ENCODE data around the gene LDLRAP1.

Gene LDLRAP1

GRCh38 chr1:25613091-25613490 lies 69.7 kb downstream of the LDLRAP1 start:
- Histone ChIP-seq H4K20me1 (ENCODE audit: control insufficient read depth, insufficient read depth, low read depth, low read length) (0 out of 2 replicates have a peak, but pooled peaks cover 2% of the 10 kb centered on the region), H3K27ac (ENCODE audit: low read depth, low read length) (no peak overlapping the region), H3K4me1 (ENCODE audit: control insufficient read depth, low read length) (peaks cover 22% of the 10 kb centered on the region), H3F3A (ENCODE audit: control insufficient read depth, insufficient read depth) (peaks cover 12% of the 10 kb centered on the region; the same call in 1 of the 2 replicates), H3K9me3 (ENCODE audit: control insufficient read depth, insufficient read depth, low read length) (no peaks in the 10 kb centered on the region), H3K4me3 (ENCODE audit: low read length) (no peak overlapping the region), H3K36me3 (ENCODE audit: control insufficient read depth, low read length) (no peaks in the 10 kb centered on the region), H3K79me2 (ENCODE audit: control insufficient read depth, low read length) (no peaks in the 10 kb centered on the region), H3K27me3 (ENCODE audit: control insufficient read depth, low read length) (peaks cover 75% of the 10 kb centered on the region), H3K9me2 (replicated peaks; ENCODE audit: control insufficient read depth, low read length) (no peaks in the 10 kb centered on the region), H3K4me2 (ENCODE audit: low read length) (no peak overlapping the region)
- no peak for TF ChIP-seq CTCF (IDR thresholded peaks at IDR 0.05; ENCODE audit: low read depth, low read length, poor library complexity, severe bottlenecking)
- no peak for TF ChIP-seq EZH2phosphoT487 (IDR thresholded peaks at IDR 0.05; ENCODE audit: borderline replicate concordance, low read length)

- TF ChIP-seq CTCF (IDR thresholded peaks at IDR 0.05; ENCODE audit: low read depth, low read length, poor library complexity, severe bottlenecking) (no peak), EZH2phosphoT487 (IDR thresholded peaks at IDR 0.05; ENCODE audit: borderline replicate concordance, low read length) (no peak)
- H3K27me3 ChIP-seq (ENCODE audit: control insufficient read depth, low read length) = peaks cover 87% of the 10 kb centered on the region
- H3F3A ChIP-seq (ENCODE audit: control insufficient read depth, insufficient read depth) = peaks cover 15% of the 10 kb centered on the region; the same call in 1 of the 2 replicates
- no peaks in the 10 kb centered on the region for H3K9me2 ChIP-seq (replicated peaks; ENCODE audit: control insufficient read depth, low read length)
- H3K36me3 ChIP-seq (ENCODE audit: control insufficient read depth, low read length) = no peaks in the 10 kb centered on the region
- no peaks in the 10 kb centered on the region for H3K79me2 ChIP-seq (ENCODE audit: control insufficient read depth, low read length)
- 0 out of 2 replicates have a peak, but pooled peaks cover 2% of the 10 kb centered on the region for H4K20me1 ChIP-seq (ENCODE audit: control insufficient read depth, insufficient read depth, low read depth, low read length)
- no peaks in the 10 kb centered on the region for H3K9me3 ChIP-seq (ENCODE audit: control insufficient read depth, insufficient read depth, low read length)
- H3K4me2 ChIP-seq (ENCODE audit: low read length) = no peak overlapping the region
- no peak overlapping the region for H3K27ac ChIP-seq (ENCODE audit: low read depth, low read length)
- H3K4me3 ChIP-seq (ENCODE audit: low read length) = no peak overlapping the region
- peaks cover 14% of the 10 kb centered on the region for H3K4me1 ChIP-seq (ENCODE audit: control insufficient read depth, low read length)
Measured at GRCh38 chr1:25614501-25615171, 71.2 kb downstream of the LDLRAP1 start.

GRCh38 chr1:25615172-25615541 lies 71.8 kb downstream of the LDLRAP1 start:
- Histone ChIP-seq H3K4me2 (ENCODE audit: low read length) (no peak overlapping the region), H4K20me1 (ENCODE audit: control insufficient read depth, insufficient read depth, low read depth, low read length) (0 out of 2 replicates have a peak, but pooled peaks cover 2% of the 10 kb centered on the region), H3K36me3 (ENCODE audit: control insufficient read depth, low read length) (no peaks in the 10 kb centered on the region), H3K9me3 (ENCODE audit: control insufficient read depth, insufficient read depth, low read length) (no peaks in the 10 kb centered on the region), H3K9me2 (replicated peaks; ENCODE audit: control insufficient read depth, low read length) (no peaks in the 10 kb centered on the region), H3K27me3 (ENCODE audit: control insufficient read depth, low read length) (peaks cover 89% of the 10 kb centered on the region), H3K4me3 (ENCODE audit: low read length) (no peak overlapping the region), H3K27ac (ENCODE audit: low read depth, low read length) (no peak overlapping the region), H3K79me2 (ENCODE audit: control insufficient read depth, low read length) (no peaks in the 10 kb centered on the region), H3K4me1 (ENCODE audit: control insufficient read depth, low read length) (peaks cover 14% of the 10 kb centered on the region), H3F3A (ENCODE audit: control insufficient read depth, insufficient read depth) (peaks cover 15% of the 10 kb centered on the region; the same call in 1 of the 2 replicates)
- no peak for TF ChIP-seq EZH2phosphoT487 (IDR thresholded peaks at IDR 0.05; ENCODE audit: borderline replicate concordance, low read length)
- no peak for TF ChIP-seq CTCF (IDR thresholded peaks at IDR 0.05; ENCODE audit: low read depth, low read length, poor library complexity, severe bottlenecking)

Measured in DOHH2 (cell line).